Skeletal muscle tissue (tissue), 4 donors: Measurements from ENCODE around the gene SORL1. TPM values are rescaled to one million over a fixed set of nuclear protein-coding genes. Genes with fewer than 3 reads are reported as not detected.

Source experiments
- H3K27ac ChIP-seq: one replicate; pipeline ENCODE4 v1.7.0; 2013; ENCODE audit warnings: mild to moderate bottlenecking, low read depth, low read length, inconsistent platforms
- H3K27me3 ChIP-seq, 3 donors: one replicate each; pipeline ENCODE4 v1.7.0; 2013; ENCODE audit warnings: low read length in 3 of 3; ENCODE audit not compliant: control insufficient read depth in 3 of 3, insufficient read depth in 3 of 3
- H3K36me3 ChIP-seq, 3 donors: one replicate each; pipeline ENCODE4 v1.7.0; 2013; ENCODE audit warnings: low read length in 3 of 3; ENCODE audit not compliant: control insufficient read depth in 3 of 3, insufficient read depth in 3 of 3
- H3K4me1 ChIP-seq, 3 donors: one replicate each; pipeline ENCODE4 v1.7.0; 2013; ENCODE audit warnings: low read length in 3 of 3, mild to moderate bottlenecking in 3 of 3; ENCODE audit not compliant: control insufficient read depth in 3 of 3, insufficient read depth in 3 of 3
- H3K4me3 ChIP-seq, 3 donors: one replicate each; pipeline ENCODE4 v1.7.0; 2013; ENCODE audit warnings: low read length in 3 of 3
- H3K9ac ChIP-seq, 3 donors: one replicate each; pipeline ENCODE4 v1.7.0; 2013; ENCODE audit warnings: low read length in 3 of 3, mild to moderate bottlenecking in 3 of 3, moderate library complexity in 2 of 3, low read depth in 1 of 3
- H3K9me3 ChIP-seq, 3 donors: one replicate each; pipeline ENCODE4 v1.7.0; 2013; ENCODE audit warnings: low read length in 3 of 3; ENCODE audit not compliant: control insufficient read depth in 3 of 3
- total RNA-seq: library from RNA; depleted of rRNA; stranded (reverse); fragments of >200 nt; gene quantifications from one replicate; pipeline ENCODE4 v1.2.3, GENCODE V29; 2014
- donor health status: Osteomylitis.

SORL1 gene
- total RNA-seq, 1 donor from 2014 or later: 6.3 TPM

GRCh38 chr11:121514432-121515334 lies 62.6 kb downstream of the SORL1 start:
- Histone ChIP-seq H3K9me3 (no peaks in the 10 kb centered on the region), H3K36me3 (no peaks in the 10 kb centered on the region), H3K4me1 (peaks cover 0 to 4% (median 2%) of the 10 kb centered on the region in 3 donors), H3K27ac (no peak overlapping the region), H3K27me3 (no peaks in the 10 kb centered on the region), H3K4me3 (no peak overlapping the region), H3K9ac (no peak overlapping the region)

GRCh38 chr11:121515335-121515671 lies 63.2 kb downstream of the SORL1 start:
- no peaks in the 10 kb centered on the region for H3K27me3 ChIP-seq

DNA sequence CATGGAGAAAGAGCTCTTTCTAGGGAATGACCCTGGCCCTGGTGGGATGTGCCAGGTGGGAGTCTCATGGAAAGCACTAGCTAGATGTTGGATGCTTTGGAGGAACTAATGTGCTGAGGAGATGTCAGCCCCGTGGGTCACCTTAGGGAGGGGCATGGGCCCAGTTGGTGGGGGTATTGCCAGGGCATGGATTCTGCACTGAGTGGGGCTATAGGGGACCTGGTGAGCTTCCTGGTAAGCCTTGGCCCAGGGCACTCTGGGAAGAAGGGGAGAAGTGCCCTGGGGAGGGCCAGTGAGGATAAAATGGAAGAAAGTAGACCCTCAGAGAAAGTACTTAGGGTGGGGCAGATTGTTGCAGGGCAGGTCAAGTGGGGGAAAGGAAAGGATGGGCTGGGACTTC lies 65.9 kb downstream of the SORL1 start:
- H3K36me3 ChIP-seq: no peaks in the 10 kb centered on the region
- peaks cover 0 to 3% (median 0%) of the 10 kb centered on the region in 3 donors for H3K27me3 ChIP-seq
- no peaks in the 10 kb centered on the region for H3K9me3 ChIP-seq
- peaks cover 0 to 13% (median 13%) of the 10 kb centered on the region in 3 donors for H3K4me1 ChIP-seq
- no peak overlapping the region for H3K27ac ChIP-seq
- H3K4me3 ChIP-seq: no peak overlapping the region
- H3K9ac ChIP-seq: no peak overlapping the region

More at GRCh38 chr11:121515335-121515671, 63.2 kb downstream of the SORL1 start:
- no peaks in the 10 kb centered on the region for H3K36me3 ChIP-seq
- no peak overlapping the region for H3K27ac ChIP-seq
- H3K4me3 ChIP-seq: no peak overlapping the region
- peaks cover 0 to 4% (median 2%) of the 10 kb centered on the region in 3 donors for H3K4me1 ChIP-seq
- H3K9me3 ChIP-seq: no peaks in the 10 kb centered on the region
- no peak overlapping the region for H3K9ac ChIP-seq

DNA sequence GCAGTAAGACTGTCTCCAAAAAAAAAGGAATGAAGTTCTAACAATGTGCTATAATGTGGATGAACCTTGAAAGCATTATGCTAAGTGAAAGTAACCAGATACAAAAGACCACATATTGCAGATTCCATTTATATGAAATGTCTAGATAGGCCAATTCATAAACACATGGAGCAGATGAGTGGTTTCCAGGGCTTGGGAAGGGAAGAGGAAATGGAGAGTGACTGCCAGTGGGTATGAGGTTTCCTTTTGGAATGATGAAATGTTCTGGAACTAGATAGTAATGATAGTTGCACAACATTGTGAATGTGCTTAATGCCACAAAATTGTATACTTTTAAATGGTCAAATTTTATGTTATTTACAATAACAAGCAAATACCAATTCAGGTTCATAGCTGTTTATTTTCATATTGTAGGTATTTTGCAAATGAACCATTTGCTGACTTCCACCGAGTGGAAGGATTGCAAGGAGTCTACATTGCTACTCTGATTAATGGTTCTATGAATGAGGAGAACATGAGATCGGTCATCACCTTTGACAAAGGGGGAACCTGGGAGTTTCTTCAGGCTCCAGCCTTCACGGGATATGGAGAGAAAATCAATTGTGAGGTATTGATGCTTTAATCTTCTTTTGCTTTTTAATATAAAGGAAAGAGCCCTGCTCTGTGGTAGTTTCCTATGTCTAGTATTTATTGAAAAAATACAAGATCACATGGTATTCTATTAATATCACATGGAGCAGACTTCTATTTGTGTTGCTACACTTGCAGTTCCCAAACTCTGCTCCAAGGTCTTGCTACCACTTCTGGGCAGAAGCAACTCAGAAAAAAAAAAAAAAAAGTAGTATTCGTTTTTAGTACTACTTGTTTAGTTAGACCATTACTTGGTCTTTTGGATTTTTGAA lies 68.4 kb downstream of the SORL1 start:
- Histone ChIP-seq H3K4me3 (no peak overlapping the region), H3K9me3 (peaks cover 0 to 3% (median 0%) of the 10 kb centered on the region in 3 donors), H3K27me3 (peaks cover 0 to 3% (median 0%) of the 10 kb centered on the region in 3 donors), H3K36me3 (no peaks in the 10 kb centered on the region), H3K27ac (peak overlapping the region; percentile 49), H3K4me1 (peaks cover 0 to 10% (median 9%) of the 10 kb centered on the region in 3 donors), H3K9ac (no peak overlapping the region)

GRCh38 chr11:121521145-121522042 lies 69.3 kb downstream of the SORL1 start:
- Histone ChIP-seq H3K27ac (peak overlapping the region; percentile 49), H3K27me3 (peaks cover 0 to 3% (median 0%) of the 10 kb centered on the region in 3 donors), H3K9ac (no peak overlapping the region), H3K9me3 (peaks cover 0 to 3% (median 0%) of the 10 kb centered on the region in 3 donors), H3K36me3 (no peaks in the 10 kb centered on the region), H3K4me1 (peaks cover 0 to 10% (median 9%) of the 10 kb centered on the region in 3 donors), H3K4me3 (no peak overlapping the region)

DNA sequence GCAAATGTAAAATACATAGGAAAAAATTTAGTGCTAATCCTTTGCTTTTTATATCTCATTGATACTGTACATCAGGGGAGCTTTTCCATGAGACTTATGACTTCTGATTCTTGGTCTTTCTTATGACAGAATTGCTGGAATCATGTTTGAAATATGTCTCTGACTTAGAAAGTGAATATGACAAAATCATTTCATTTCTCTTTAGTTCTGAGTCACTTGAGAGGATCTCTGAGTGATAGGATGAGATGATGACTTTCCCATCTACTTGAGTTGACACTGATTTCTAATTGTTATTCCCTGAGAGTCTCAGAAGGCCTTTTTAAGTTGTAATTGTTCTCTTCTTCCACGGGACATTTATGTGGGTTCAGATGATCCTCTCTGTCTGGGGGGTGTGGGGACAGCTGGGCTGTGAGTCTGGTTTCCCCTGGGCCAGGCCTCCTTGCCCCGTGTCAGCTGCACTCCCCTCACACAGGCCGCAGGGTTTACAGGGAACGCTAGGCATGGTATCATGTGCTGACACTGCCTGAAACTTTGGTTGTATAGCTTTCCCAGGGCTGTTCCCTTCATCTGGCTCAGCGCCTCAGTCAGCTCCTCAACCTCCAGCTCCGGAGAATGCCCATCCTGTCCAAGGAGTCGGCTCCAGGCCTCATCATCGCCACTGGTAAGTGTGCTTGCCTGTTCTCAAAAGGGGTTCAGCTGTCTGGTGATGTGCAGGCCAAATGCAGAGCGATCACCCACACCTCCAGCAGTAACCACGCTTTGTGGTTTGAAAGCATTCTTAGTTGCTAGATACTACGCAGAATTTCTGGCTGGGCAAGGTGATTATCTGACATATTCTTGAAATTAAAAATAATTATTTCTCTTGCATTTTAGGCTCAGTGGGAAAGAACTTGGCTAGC lies 70.2 kb downstream of the SORL1 start:
- Histone ChIP-seq H3K4me1 (peaks cover 0 to 10% (median 9%) of the 10 kb centered on the region in 3 donors), H3K9me3 (peaks cover 0 to 3% (median 0%) of the 10 kb centered on the region in 3 donors), H3K27me3 (peaks cover 0 to 3% (median 0%) of the 10 kb centered on the region in 3 donors), H3K9ac (no peak overlapping the region), H3K36me3 (no peaks in the 10 kb centered on the region), H3K27ac (no peak overlapping the region), H3K4me3 (no peak overlapping the region)

- H3K9ac ChIP-seq: no peak overlapping the region
- H3K36me3 ChIP-seq: no peaks in the 10 kb centered on the region
- H3K4me1 ChIP-seq: peaks cover 0 to 10% (median 9%) of the 10 kb centered on the region in 3 donors
- H3K4me3 ChIP-seq: no peak overlapping the region
- H3K27me3 ChIP-seq: peaks cover 0 to 3% (median 0%) of the 10 kb centered on the region in 3 donors
- H3K27ac ChIP-seq: no peak overlapping the region
- H3K9me3 ChIP-seq: peaks cover 0 to 3% (median 0%) of the 10 kb centered on the region in 3 donors
Measured at GRCh38 chr11:121523581-121524232, 71.6 kb downstream of the SORL1 start.

- no peaks in the 10 kb centered on the region for H3K36me3 ChIP-seq
- H3K9ac ChIP-seq: no peak overlapping the region
- H3K27me3 ChIP-seq: peaks cover 0 to 3% (median 0%) of the 10 kb centered on the region in 3 donors
- no peak overlapping the region for H3K4me3 ChIP-seq
- H3K27ac ChIP-seq: no peak overlapping the region
- H3K4me1 ChIP-seq: peaks cover 0 to 10% (median 9%) of the 10 kb centered on the region in 3 donors
- H3K9me3 ChIP-seq: peaks cover 0 to 3% (median 0%) of the 10 kb centered on the region in 3 donors
Measured at GRCh38 chr11:121524233-121524631, 72.1 kb downstream of the SORL1 start.
